Measurements from ENCODE around the gene ELF1.

DNA sequence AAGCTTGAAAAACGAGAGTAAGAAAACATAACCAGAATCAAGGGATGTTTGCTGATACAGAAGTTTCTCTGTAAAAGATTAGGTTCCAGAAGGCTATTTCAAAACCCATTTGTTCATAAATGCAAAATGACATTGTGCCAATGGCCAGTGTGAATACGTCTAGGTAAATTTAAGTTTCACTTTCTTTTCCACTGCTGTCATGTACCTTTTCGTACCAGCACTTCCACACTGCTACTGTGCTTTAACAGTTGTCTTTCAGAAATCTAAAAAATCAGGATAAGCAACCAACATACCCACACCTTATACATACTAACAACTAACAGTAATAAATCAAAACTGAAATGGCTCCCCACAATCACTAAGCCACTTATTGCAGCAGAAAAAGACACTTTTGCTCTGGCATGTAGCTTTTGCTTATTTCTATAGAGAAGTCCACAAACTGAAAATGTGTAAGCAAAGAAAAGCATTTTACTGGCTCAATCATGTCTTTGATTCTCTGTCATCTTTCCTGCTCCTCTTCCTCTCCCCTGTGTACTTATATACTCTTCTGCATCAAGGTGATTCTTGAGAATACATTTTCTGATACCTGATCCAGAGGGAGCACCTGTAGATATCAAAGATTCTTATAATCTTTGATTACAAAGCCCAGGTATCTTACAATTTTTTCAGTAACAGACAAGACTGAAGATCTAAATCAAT lies 34.3 kb downstream of the ELF1 start:
- TF ChIP-seq, protein P1, sequence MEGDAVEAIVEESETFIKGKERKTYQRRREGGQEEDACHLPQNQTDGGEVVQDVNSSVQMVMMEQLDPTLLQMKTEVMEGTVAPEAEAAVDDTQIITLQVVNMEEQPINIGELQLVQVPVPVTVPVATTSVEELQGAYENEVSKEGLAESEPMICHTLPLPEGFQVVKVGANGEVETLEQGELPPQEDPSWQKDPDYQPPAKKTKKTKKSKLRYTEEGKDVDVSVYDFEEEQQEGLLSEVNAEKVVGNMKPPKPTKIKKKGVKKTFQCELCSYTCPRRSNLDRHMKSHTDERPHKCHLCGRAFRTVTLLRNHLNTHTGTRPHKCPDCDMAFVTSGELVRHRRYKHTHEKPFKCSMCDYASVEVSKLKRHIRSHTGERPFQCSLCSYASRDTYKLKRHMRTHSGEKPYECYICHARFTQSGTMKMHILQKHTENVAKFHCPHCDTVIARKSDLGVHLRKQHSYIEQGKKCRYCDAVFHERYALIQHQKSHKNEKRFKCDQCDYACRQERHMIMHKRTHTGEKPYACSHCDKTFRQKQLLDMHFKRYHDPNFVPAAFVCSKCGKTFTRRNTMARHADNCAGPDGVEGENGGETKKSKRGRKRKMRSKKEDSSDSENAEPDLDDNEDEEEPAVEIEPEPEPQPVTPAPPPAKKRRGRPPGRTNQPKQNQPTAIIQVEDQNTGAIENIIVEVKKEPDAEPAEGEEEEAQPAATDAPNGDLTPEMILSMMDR (IDR thresholded peaks at IDR 0.05) = no peak
- TF ChIP-seq SIN3A (IDR thresholded peaks at IDR 0.05; ENCODE audit: borderline replicate concordance, insufficient read depth, low read depth, low read length) (no peak), POLR2AphosphoS5 (IDR thresholded peaks at IDR 0.05; ENCODE audit: low read depth, low read length) (no peak)
- TF ChIP-seq, protein P2, sequence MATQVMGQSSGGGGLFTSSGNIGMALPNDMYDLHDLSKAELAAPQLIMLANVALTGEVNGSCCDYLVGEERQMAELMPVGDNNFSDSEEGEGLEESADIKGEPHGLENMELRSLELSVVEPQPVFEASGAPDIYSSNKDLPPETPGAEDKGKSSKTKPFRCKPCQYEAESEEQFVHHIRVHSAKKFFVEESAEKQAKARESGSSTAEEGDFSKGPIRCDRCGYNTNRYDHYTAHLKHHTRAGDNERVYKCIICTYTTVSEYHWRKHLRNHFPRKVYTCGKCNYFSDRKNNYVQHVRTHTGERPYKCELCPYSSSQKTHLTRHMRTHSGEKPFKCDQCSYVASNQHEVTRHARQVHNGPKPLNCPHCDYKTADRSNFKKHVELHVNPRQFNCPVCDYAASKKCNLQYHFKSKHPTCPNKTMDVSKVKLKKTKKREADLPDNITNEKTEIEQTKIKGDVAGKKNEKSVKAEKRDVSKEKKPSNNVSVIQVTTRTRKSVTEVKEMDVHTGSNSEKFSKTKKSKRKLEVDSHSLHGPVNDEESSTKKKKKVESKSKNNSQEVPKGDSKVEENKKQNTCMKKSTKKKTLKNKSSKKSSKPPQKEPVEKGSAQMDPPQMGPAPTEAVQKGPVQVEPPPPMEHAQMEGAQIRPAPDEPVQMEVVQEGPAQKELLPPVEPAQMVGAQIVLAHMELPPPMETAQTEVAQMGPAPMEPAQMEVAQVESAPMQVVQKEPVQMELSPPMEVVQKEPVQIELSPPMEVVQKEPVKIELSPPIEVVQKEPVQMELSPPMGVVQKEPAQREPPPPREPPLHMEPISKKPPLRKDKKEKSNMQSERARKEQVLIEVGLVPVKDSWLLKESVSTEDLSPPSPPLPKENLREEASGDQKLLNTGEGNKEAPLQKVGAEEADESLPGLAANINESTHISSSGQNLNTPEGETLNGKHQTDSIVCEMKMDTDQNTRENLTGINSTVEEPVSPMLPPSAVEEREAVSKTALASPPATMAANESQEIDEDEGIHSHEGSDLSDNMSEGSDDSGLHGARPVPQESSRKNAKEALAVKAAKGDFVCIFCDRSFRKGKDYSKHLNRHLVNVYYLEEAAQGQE (IDR thresholded peaks at IDR 0.05; ENCODE audit: insufficient read depth in 1 of 2, low read depth in 2 of 2, low read length in 1 of 2) = no peak

Data from Panc1 (cell line).